Measurements from ENCODE around the gene SMIM38. TPM values are rescaled to one million over a fixed set of nuclear protein-coding genes. Genes with fewer than 3 reads are reported as not detected.

Gene SMIM38
- total RNA-seq, 6 experiments from 2014 or later, result not detected

DNA sequence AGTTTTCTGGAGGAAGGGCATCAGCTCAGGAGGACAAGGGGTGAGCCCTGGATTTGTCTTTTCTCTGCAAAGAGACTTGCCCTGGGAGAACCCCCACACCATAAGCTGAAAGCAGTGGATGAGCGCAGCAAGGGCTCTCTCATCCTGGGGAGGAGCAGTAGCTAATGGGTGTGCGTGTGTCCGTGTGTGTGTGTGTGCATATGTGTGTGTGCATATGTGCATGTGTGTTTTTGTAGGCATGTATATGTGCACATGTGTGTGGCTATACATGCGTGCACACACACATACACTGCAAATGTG lies 45.3 kb downstream of the SMIM38 start:
- no peaks in the 10 kb centered on the region; the same call in 1 of the 2 replicates for H3K36me3 Mint-ChIP-seq (ENCODE audit: low read depth)
- DNase-seq, result no peak
- TF ChIP-seq, protein P1, sequence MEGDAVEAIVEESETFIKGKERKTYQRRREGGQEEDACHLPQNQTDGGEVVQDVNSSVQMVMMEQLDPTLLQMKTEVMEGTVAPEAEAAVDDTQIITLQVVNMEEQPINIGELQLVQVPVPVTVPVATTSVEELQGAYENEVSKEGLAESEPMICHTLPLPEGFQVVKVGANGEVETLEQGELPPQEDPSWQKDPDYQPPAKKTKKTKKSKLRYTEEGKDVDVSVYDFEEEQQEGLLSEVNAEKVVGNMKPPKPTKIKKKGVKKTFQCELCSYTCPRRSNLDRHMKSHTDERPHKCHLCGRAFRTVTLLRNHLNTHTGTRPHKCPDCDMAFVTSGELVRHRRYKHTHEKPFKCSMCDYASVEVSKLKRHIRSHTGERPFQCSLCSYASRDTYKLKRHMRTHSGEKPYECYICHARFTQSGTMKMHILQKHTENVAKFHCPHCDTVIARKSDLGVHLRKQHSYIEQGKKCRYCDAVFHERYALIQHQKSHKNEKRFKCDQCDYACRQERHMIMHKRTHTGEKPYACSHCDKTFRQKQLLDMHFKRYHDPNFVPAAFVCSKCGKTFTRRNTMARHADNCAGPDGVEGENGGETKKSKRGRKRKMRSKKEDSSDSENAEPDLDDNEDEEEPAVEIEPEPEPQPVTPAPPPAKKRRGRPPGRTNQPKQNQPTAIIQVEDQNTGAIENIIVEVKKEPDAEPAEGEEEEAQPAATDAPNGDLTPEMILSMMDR (IDR thresholded peaks at IDR 0.05), result no peak
- no peak overlapping the region for H3K27ac Mint-ChIP-seq
- no peaks in the 10 kb centered on the region for H3K4me1 Mint-ChIP-seq (ENCODE audit: low read depth)
- 0 out of 2 replicates have a peak, but pooled peaks cover 4% of the 10 kb centered on the region for H3K9me3 Mint-ChIP-seq
- no peak overlapping the region for H3K4me3 Mint-ChIP-seq
- H3K27me3 Mint-ChIP-seq (ENCODE audit: insufficient read depth), result peaks cover 26% of the 10 kb centered on the region

DNA sequence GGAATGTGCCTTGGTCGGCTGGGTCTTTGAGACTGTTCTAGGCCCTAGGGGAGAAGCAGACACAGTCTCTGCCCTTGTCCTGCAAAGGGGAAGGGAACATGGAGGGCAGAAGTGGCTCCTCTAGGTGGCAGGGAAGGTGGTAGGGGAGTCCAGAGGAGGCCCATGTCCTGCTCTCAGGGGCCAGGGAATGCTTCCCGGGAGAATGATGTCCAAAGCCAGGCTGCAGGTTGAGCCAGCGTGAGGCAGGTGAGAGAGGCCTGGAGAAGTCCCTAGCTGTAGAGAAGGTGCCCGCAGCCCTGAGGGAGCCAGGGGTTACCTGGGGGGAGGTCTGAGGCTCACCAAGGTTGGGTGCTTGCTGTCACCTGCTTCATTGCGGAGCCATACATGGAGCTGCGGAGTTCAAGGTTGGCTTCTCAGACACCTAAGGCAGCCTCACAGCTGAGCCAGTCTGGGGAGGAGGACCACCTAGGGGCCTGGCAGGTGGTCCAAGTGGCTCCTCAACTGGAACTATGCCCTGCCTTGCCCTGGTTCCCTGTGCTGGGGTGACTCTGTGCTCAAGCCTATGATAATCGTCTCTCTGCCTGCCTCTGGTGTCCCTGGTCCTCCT lies 46.1 kb downstream of the SMIM38 start:
- Mint-ChIP-seq H3K4me3 (no peak overlapping the region), H3K4me1 (ENCODE audit: low read depth) (no peaks in the 10 kb centered on the region), H3K36me3 (ENCODE audit: low read depth) (no peaks in the 10 kb centered on the region; the same call in 1 of the 2 replicates), H3K27ac (no peak overlapping the region), H3K9me3 (0 out of 2 replicates have a peak, but pooled peaks cover 4% of the 10 kb centered on the region), H3K27me3 (ENCODE audit: insufficient read depth) (peaks cover 29% of the 10 kb centered on the region)
- TF ChIP-seq, protein P1 (IDR thresholded peaks at IDR 0.05), result no peak
- DNase-seq, result no peak

DNA sequence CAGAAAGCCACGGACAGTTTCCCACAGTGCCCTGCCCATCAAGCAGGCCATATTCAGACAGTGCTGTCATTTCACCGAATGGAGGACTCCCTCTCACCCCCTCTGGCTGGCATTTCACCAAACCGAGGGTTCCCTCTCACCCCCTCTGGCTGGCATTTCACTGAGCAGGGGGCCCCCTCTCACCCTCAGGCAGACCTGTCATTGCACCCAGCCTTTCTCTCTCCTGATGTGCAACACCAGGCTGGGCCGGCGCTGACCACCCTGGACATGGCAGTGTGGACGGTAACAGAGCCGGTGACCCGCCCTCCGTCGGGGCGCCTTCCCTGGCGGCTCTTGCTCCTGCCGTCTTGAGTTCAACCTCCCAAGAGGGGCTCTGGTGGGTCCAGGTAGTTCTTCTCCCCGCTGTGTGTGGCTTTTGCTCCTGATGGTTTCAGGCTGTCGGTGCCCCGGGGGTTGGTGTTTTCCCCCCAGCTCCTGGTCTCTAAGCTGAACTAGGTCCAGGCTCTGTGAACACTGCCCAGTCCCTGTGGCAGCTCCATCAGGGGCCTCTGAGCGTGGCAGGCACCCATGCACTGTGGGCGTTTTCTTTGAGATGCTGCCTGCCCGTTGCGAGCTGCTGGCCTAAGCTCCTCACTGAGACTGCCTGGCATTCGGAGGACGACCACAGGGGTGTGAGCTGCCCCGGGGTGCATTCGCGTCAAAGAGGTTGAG lies 46.9 kb downstream of the SMIM38 start:
- Mint-ChIP-seq H3K4me3 (no peak overlapping the region), H3K9me3 (0 out of 2 replicates have a peak, but pooled peaks cover 4% of the 10 kb centered on the region), H3K27ac (no peak overlapping the region), H3K4me1 (ENCODE audit: low read depth) (no peaks in the 10 kb centered on the region), H3K27me3 (ENCODE audit: insufficient read depth) (peaks cover 30% of the 10 kb centered on the region), H3K36me3 (ENCODE audit: low read depth) (no peaks in the 10 kb centered on the region; the same call in 1 of the 2 replicates)
- DNase-seq, result no peak
- TF ChIP-seq, protein P1 (IDR thresholded peaks at IDR 0.05), result no peak

DNA sequence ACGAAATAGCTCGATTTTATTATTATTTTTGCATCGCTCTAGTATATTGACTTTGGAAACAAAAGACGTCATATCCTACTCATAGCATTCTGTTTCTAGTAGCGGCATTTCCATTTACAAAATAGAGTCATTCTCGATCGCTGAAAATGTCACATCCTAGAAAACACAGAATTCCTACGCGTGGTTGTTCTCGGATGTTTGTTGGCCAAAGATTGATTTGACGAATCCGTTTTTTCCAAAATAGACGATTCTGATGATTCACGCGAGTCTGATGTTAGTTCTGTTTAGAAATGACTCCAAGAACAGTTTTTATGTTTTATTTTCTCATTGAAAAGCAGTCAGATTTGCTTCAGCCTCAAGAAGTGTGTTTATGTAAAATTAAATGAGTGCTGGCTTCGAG lies 47.6 kb downstream of the SMIM38 start:
- DNase-seq, result no peak
- TF ChIP-seq, protein P1 (IDR thresholded peaks at IDR 0.05), result no peak
- Mint-ChIP-seq H3K36me3 (ENCODE audit: low read depth) (no peaks in the 10 kb centered on the region; the same call in 1 of the 2 replicates), H3K27me3 (ENCODE audit: insufficient read depth) (peaks cover 30% of the 10 kb centered on the region), H3K4me3 (no peak overlapping the region), H3K27ac (no peak overlapping the region), H3K9me3 (peaks cover 7% of the 10 kb centered on the region; the same call in 1 of the 2 replicates), H3K4me1 (ENCODE audit: low read depth) (no peaks in the 10 kb centered on the region)

DNA sequence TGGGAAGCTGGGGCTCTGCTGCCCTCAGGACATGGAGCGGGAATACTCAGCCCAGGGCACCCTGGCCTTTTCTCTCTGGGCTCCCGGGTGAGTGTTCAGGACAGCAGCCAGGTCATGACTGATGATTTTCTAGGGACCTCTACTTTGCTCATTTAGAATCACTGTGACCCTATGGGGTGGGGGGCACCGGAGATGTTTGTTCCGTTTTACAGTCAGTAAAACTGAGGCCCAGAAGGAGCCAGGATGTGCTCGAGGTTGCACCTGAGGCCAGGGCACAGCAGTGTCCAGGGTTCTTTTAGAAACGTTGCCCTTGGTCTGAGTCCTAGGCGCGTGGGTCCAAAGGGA lies 48.1 kb downstream of the SMIM38 start:
- H3K9me3 Mint-ChIP-seq, result peaks cover 7% of the 10 kb centered on the region; the same call in 1 of the 2 replicates
- no peaks in the 10 kb centered on the region; the same call in 1 of the 2 replicates for H3K36me3 Mint-ChIP-seq (ENCODE audit: low read depth)
- H3K27ac Mint-ChIP-seq, result no peak overlapping the region
- no peaks in the 10 kb centered on the region for H3K4me1 Mint-ChIP-seq (ENCODE audit: low read depth)
- DNase-seq, result no peak
- TF ChIP-seq, protein P1 (IDR thresholded peaks at IDR 0.05), result no peak
- peaks cover 29% of the 10 kb centered on the region for H3K27me3 Mint-ChIP-seq (ENCODE audit: insufficient read depth)
- H3K4me3 Mint-ChIP-seq, result no peak overlapping the region

Measured in HFFc6 (cell line).